ENCODE data around the gene DDIT4L. TPM values are rescaled to one million over a fixed set of nuclear protein-coding genes. Genes with fewer than 3 reads are reported as not detected.
"Not testable (repeated sequence)": the region's sequence is repeated elsewhere in the genome, so short reads cannot be mapped to it uniquely, and the experiment has no call there.

Gene DDIT4L
- total RNA-seq, 2 donors from 2014 or later = 0.85 to 2.6 TPM

- no peaks in the 10 kb centered on the region for H3K36me3 ChIP-seq
- 95% methylated on average over 6 of the region's 6 CpGs for WGBS
- no peak for DNase-seq (ENCODE audit: low spot score)
- intact Hi-C loops (cut with DNase I) = no loop called here
- no peaks in the 10 kb centered on the region for H3K9me3 ChIP-seq
- no peak overlapping the region for H3K27ac ChIP-seq
- H3K4me3 ChIP-seq = no peak overlapping the region
- no peaks in the 10 kb centered on the region for H3K4me1 ChIP-seq (replicated peaks)
- H3K27me3 ChIP-seq (replicated peaks; ENCODE audit: insufficient read depth) = no peaks in the 10 kb centered on the region
- TF ChIP-seq POLR2AphosphoS5 (IDR thresholded peaks at IDR 0.05) (no peak), POLR2A (IDR thresholded peaks at IDR 0.05) (no peak), CTCF (IDR thresholded peaks at IDR 0.05) (no peak)
These were observed 41.1 kb downstream of the DDIT4L start for GRCh38 chr4:100149190-100149589.

GRCh38 chr4:100147684-100148083, 42.6 kb downstream of the DDIT4L start:
- Histone ChIP-seq H3K4me1 (replicated peaks) (no peaks in the 10 kb centered on the region), H3K36me3 (no peaks in the 10 kb centered on the region), H3K27me3 (replicated peaks; ENCODE audit: insufficient read depth) (no peaks in the 10 kb centered on the region), H3K27ac (no peak overlapping the region), H3K4me3 (no peak overlapping the region), H3K9me3 (no peaks in the 10 kb centered on the region)
- intact Hi-C loops (cut with DNase I) = no loop called here
- TF ChIP-seq CTCF (IDR thresholded peaks at IDR 0.05) (no peak), POLR2AphosphoS5 (IDR thresholded peaks at IDR 0.05) (no peak), POLR2A (IDR thresholded peaks at IDR 0.05) (no peak)
- DNase-seq (ENCODE audit: low spot score) = no peak
- WGBS = 47% methylated on average over 1 of the region's 1 CpG

GRCh38 chr4:100147198-100147597, 43.1 kb downstream of the DDIT4L start:
- intact Hi-C loops (cut with DNase I) = no loop called here
- H3K9me3 ChIP-seq = no peaks in the 10 kb centered on the region
- no peak overlapping the region for H3K27ac ChIP-seq

GRCh38 chr4:100146756-100147155, 43.5 kb downstream of the DDIT4L start:
- Histone ChIP-seq H3K36me3 (no peaks in the 10 kb centered on the region), H3K27me3 (replicated peaks; ENCODE audit: insufficient read depth) (no peaks in the 10 kb centered on the region), H3K9me3 (no peaks in the 10 kb centered on the region), H3K4me1 (replicated peaks) (no peaks in the 10 kb centered on the region), H3K27ac (no peak overlapping the region), H3K4me3 (no peak overlapping the region)
- TF ChIP-seq CTCF (IDR thresholded peaks at IDR 0.05) (no peak), POLR2AphosphoS5 (IDR thresholded peaks at IDR 0.05) (no peak), POLR2A (IDR thresholded peaks at IDR 0.05) (no peak)
- no peak for DNase-seq (ENCODE audit: low spot score)
- intact Hi-C loops (cut with DNase I) = no loop called here

More at GRCh38 chr4:100147198-100147597, 43.1 kb downstream of the DDIT4L start:
- Histone ChIP-seq H3K4me3 (no peak overlapping the region), H3K36me3 (no peaks in the 10 kb centered on the region), H3K27me3 (replicated peaks; ENCODE audit: insufficient read depth) (no peaks in the 10 kb centered on the region), H3K4me1 (replicated peaks) (no peaks in the 10 kb centered on the region)
- TF ChIP-seq POLR2A (IDR thresholded peaks at IDR 0.05) (no peak), CTCF (IDR thresholded peaks at IDR 0.05) (no peak), POLR2AphosphoS5 (IDR thresholded peaks at IDR 0.05) (no peak)
- 59% methylated on average over 1 of the region's 1 CpG for WGBS
- no peak for DNase-seq (ENCODE audit: low spot score)

- H3K4me3 ChIP-seq; H3K9me3 ChIP-seq; intact Hi-C loops (cut with DNase I); H3K36me3 ChIP-seq; H3K27ac ChIP-seq; H3K4me1 ChIP-seq (replicated peaks); H3K27me3 ChIP-seq (replicated peaks; ENCODE audit: insufficient read depth); DNase-seq (ENCODE audit: low spot score): not testable (repeated sequence)
- WGBS = 94% methylated on average over 4 of the region's 4 CpGs
These were observed 52.9 kb downstream of the DDIT4L start for GRCh38 chr4:100137320-100137719.

Other genes starting within 250 kb of the DDIT4L start
- gene DNAJB14, start 243.8 kb downstream of the DDIT4L start, total RNA-seq = 10 to 100 TPM; 23.3 to 27.4 TPM
- 100 to 1,000 TPM; 148 to 157 TPM for gene H2AZ1, start 240.2 kb downstream of the DDIT4L start, total RNA-seq